H9 (cell line): ENCODE measurements around the gene KTI12. TPM values are rescaled to one million over a fixed set of nuclear protein-coding genes. Genes with fewer than 3 reads are reported as not detected.
A peak's percentile ranks its signal among the peaks of the same experiment; 100 is the strongest.
"Not testable (repeated sequence)": the region's sequence is repeated elsewhere in the genome, so short reads cannot be mapped to it uniquely, and the experiment has no call there.

ENCODE experiments used
- DNase-seq: peaks from one replicate; pipeline ENCODE4 v3.0.0-alpha.2; 2017
- H2AFZ ChIP-seq: one replicate; pipeline ENCODE4 v1.6.1; 2013; ENCODE audit warnings: mild to moderate bottlenecking, low read length, control low read depth, moderate library complexity
- H2AK5ac ChIP-seq: 2 replicates; pipeline ENCODE4 v1.6.1; 2013; ENCODE audit warnings: low read length, control low read depth, mixed read lengths; ENCODE audit not compliant: insufficient read length
- H2BK120ac ChIP-seq: one replicate; pipeline ENCODE4 v1.6.1; 2013; ENCODE audit warnings: low read depth, mild to moderate bottlenecking, low read length, control low read depth, inconsistent platforms; ENCODE audit not compliant: poor library complexity, severe bottlenecking
- H2BK12ac ChIP-seq: 2 replicates; pipeline ENCODE4 v1.6.1; 2013; ENCODE audit warnings: low read length, control low read depth, mixed read lengths, low read depth; ENCODE audit not compliant: insufficient read length
- H2BK15ac ChIP-seq: 2 replicates; pipeline ENCODE4 v1.6.1; 2013; ENCODE audit warnings: low read depth, low read length, control low read depth
- H2BK20ac ChIP-seq: one replicate; pipeline ENCODE4 v1.6.1; 2013; ENCODE audit warnings: low read depth, mild to moderate bottlenecking, low read length, control low read depth, inconsistent platforms; ENCODE audit not compliant: poor library complexity, severe bottlenecking
- H2BK5ac ChIP-seq: 2 replicates; pipeline ENCODE4 v1.6.1; 2013; ENCODE audit warnings: low read length, control low read depth, mixed read lengths; ENCODE audit not compliant: insufficient read length
- H3K14ac ChIP-seq: 2 replicates; pipeline ENCODE4 v1.6.1; 2013; ENCODE audit warnings: low read length, control low read depth; ENCODE audit not compliant: insufficient read depth
- H3K18ac ChIP-seq: 2 replicates; pipeline ENCODE4 v1.6.1; 2013; ENCODE audit warnings: low read depth, mild to moderate bottlenecking, mixed read lengths, low read length, control low read depth; ENCODE audit not compliant: insufficient read length
- H3K23ac ChIP-seq: 2 replicates; pipeline ENCODE4 v1.6.1; 2013; ENCODE audit warnings: low read length, control low read depth, mixed read lengths, low read depth; ENCODE audit not compliant: insufficient read length
- H3K23me2 ChIP-seq: 2 replicates; pipeline ENCODE4 v1.6.1; 2013; ENCODE audit warnings: low read depth, mild to moderate bottlenecking, mixed read lengths, low read length, control low read depth; ENCODE audit not compliant: insufficient read length, poor library complexity, severe bottlenecking
- H3K27ac ChIP-seq: 2 replicates; pipeline ENCODE4 v1.5.1; 2013; ENCODE audit warnings: low read length, control low read depth, mixed read lengths, low read depth; ENCODE audit not compliant: insufficient read length
- H3K27me3 ChIP-seq: 2 replicates; pipeline ENCODE4 v1.6.1; 2013; ENCODE audit warnings: low read length, control low read depth, inconsistent platforms; ENCODE audit not compliant: insufficient read depth
- H3K4ac ChIP-seq: 2 replicates; pipeline ENCODE4 v1.6.1; 2013; ENCODE audit warnings: low read depth, mild to moderate bottlenecking, control low read depth, inconsistent platforms, low read length, moderate library complexity
- H3K4me1 ChIP-seq: 2 replicates; pipeline ENCODE4 v1.6.1; 2013; ENCODE audit warnings: low read length, control low read depth, inconsistent platforms; ENCODE audit not compliant: insufficient read depth
- H3K4me2 ChIP-seq: 2 replicates; pipeline ENCODE4 v1.6.1; 2013; ENCODE audit warnings: low read length, control low read depth, mixed read lengths; ENCODE audit not compliant: insufficient read length, insufficient read depth
- H3K56ac ChIP-seq: 2 replicates; pipeline ENCODE4 v1.6.1; 2013; ENCODE audit warnings: low read depth, mild to moderate bottlenecking, mixed read lengths, low read length, control low read depth; ENCODE audit not compliant: insufficient read length
- H3K79me1 ChIP-seq: 2 replicates; pipeline ENCODE4 v1.6.1; 2013; ENCODE audit warnings: low read depth, mild to moderate bottlenecking, moderate library complexity, low read length, control low read depth, inconsistent platforms; ENCODE audit not compliant: insufficient read depth, poor library complexity, severe bottlenecking
- H3K79me2 ChIP-seq: 2 replicates; pipeline ENCODE4 v1.6.1; 2013; ENCODE audit warnings: low read length, control low read depth, inconsistent platforms; ENCODE audit not compliant: insufficient read depth
- H3K9ac ChIP-seq: 2 replicates; pipeline ENCODE4 v1.6.1; 2013; ENCODE audit warnings: low read length, control low read depth, mixed read lengths; ENCODE audit not compliant: insufficient read length; ENCODE audit errors: extremely low read depth
- H3K9me3 ChIP-seq: one replicate; pipeline ENCODE4 v1.6.1; 2013; ENCODE audit warnings: low read depth, low read length, inconsistent platforms; ENCODE audit not compliant: control insufficient read depth
- H3T11ph ChIP-seq: one replicate; pipeline ENCODE4 v1.6.1; 2013; ENCODE audit warnings: mild to moderate bottlenecking, low read length, control low read depth, inconsistent platforms
- H4K20me1 ChIP-seq: one replicate; pipeline ENCODE4 v1.6.1; 2013; ENCODE audit not compliant: control insufficient read depth, insufficient read length, insufficient read depth
- H4K5ac ChIP-seq: 2 replicates; pipeline ENCODE4 v1.6.1; 2013; ENCODE audit warnings: low read depth, mild to moderate bottlenecking, mixed read lengths, low read length, control low read depth; ENCODE audit not compliant: insufficient read length
- H4K8ac ChIP-seq: replicated peaks from 2 replicates; pipeline ENCODE4 v1.6.1; 2013; ENCODE audit warnings: low read length, control low read depth, mixed read lengths, low read depth; ENCODE audit not compliant: insufficient read length
- H4K91ac ChIP-seq: 2 replicates; pipeline ENCODE4 v1.6.1; 2013; ENCODE audit warnings: low read depth, mild to moderate bottlenecking, moderate library complexity, mixed read lengths, low read length, control low read depth; ENCODE audit not compliant: insufficient read length
- H3K27ac Mint-ChIP-seq, 3 experiments: 2 replicates in 2 of 3; 3 replicates in 1 of 3; pipeline ENCODE4 v1.8.0; 2020 to 2021; ENCODE audit warnings: mixed read lengths in 3 of 3, mild to moderate bottlenecking in 1 of 3, moderate library complexity in 1 of 3
- H3K27me3 Mint-ChIP-seq: 2 replicates; pipeline ENCODE4 v1.8.0; 2021; ENCODE audit warnings: low read depth, mild to moderate bottlenecking, moderate library complexity, mixed read lengths
- H3K36me3 Mint-ChIP-seq, 3 experiments: 2 replicates in 2 of 3; 3 replicates in 1 of 3; pipeline ENCODE4 v1.8.0; 2020 to 2021; ENCODE audit warnings: low read depth in 3 of 3, mixed read lengths in 3 of 3; ENCODE audit not compliant: insufficient read depth in 1 of 3
- H3K4me1 Mint-ChIP-seq, 2 experiments: 2 replicates each; pipeline ENCODE4 v1.8.0; 2020; ENCODE audit warnings: mixed read lengths in 2 of 2
- H3K4me3 Mint-ChIP-seq, 2 experiments: 2 replicates in 1 of 2; 3 replicates in 1 of 2; pipeline ENCODE4 v1.8.0; 2020 to 2021; ENCODE audit warnings: mild to moderate bottlenecking in 2 of 2, mixed read lengths in 2 of 2, moderate library complexity in 1 of 2
- H3K9me3 Mint-ChIP-seq, 2 experiments: 2 replicates in 1 of 2; 3 replicates in 1 of 2; pipeline ENCODE4 v1.8.0; 2020; ENCODE audit warnings: mild to moderate bottlenecking in 2 of 2, mixed read lengths in 2 of 2, moderate library complexity in 1 of 2
- CTCF ChIP-seq: fragments of 200-600 bp; sonication (generic); conservative IDR thresholded peaks from 3 replicates; pipeline ENCODE4 v1.8.0; 2021; ENCODE audit warnings: antibody characterized with exemption, mild to moderate bottlenecking
- WGBS: extraction: QIAGEN DNeasy Blood & Tissue Kit; methylation state at CpG from one replicate; pipeline ENCODE4 v1.1.7; 2013; ENCODE audit warnings: missing lambda C conversion rate, low lambda C conversion rate, mixed read lengths; ENCODE audit not compliant: insufficient read length; ENCODE audit errors: extremely low coverage; 5-methylcytosine and 5-hydroxymethylcytosine counted together
- total RNA-seq: library from RNA; stranded (reverse); gene quantifications from 2 replicates; pipeline ENCODE4 v1.2.1, GENCODE V29; 2021

The KTI12 gene
- total RNA-seq, 1 experiment from 2014 or later = 16.7 TPM

- H2AK5ac ChIP-seq = no peak overlapping the region
- Mint-ChIP-seq H3K4me3 (peak overlapping the region; percentile 99 to 100), H3K9me3 (no peaks in the 10 kb centered on the region; a peak in 1 of 5 replicates), H3K4me1 (peaks cover 21 to 24% of the 10 kb centered on the region in 2 experiments), H3K36me3 (peaks cover 9 to 44% (median 30%) of the 10 kb centered on the region in 3 experiments), H3K27ac (peak overlapping the region in 1 of 3 experiments; percentile 99; a peak in 3 of 7 replicates), H3K27me3 (no peaks in the 10 kb centered on the region)
- no peak for DNase-seq
- H3K27ac ChIP-seq = no peak overlapping the region
- H3K4me1 ChIP-seq = no peaks in the 10 kb centered on the region
- H3K4me2 ChIP-seq = peak overlapping the region; percentile 83
- H3K14ac ChIP-seq = no peak overlapping the region
- no peak overlapping the region for H3K4ac ChIP-seq
- H3K23ac ChIP-seq = no peak overlapping the region
- no peak overlapping the region for H2AFZ ChIP-seq
- H2BK5ac ChIP-seq = no peak overlapping the region
- H3K23me2 ChIP-seq = peaks cover 10% of the 10 kb centered on the region
- H3K56ac ChIP-seq = no peak overlapping the region
- peaks cover 29% of the 10 kb centered on the region; the same call in 1 of the 2 replicates for H3K79me2 ChIP-seq
- H3K27me3 ChIP-seq = no peaks in the 10 kb centered on the region
- H3K9ac ChIP-seq = peak overlapping the region; percentile 93
- no peak overlapping the region for H2BK20ac ChIP-seq
- H4K5ac ChIP-seq = no peak overlapping the region
- H3K18ac ChIP-seq = no peak overlapping the region
- no peaks in the 10 kb centered on the region for H3K9me3 ChIP-seq
- no peak overlapping the region for H2BK120ac ChIP-seq
- H3K79me1 ChIP-seq = no peaks in the 10 kb centered on the region
- no peak overlapping the region for H3T11ph ChIP-seq
- no peak overlapping the region for H4K8ac ChIP-seq
- no peak overlapping the region for H4K91ac ChIP-seq
- no peak overlapping the region for H2BK12ac ChIP-seq
- TF ChIP-seq CTCF = no peak
- no peaks in the 10 kb centered on the region for H4K20me1 ChIP-seq
- no CpG with 5 or more reads among the region's 1 CpG for WGBS
- no peak overlapping the region for H2BK15ac ChIP-seq
Measured at GRCh38 chr1:52053862-52054261, 20.3 kb upstream of the KTI12 start.

GRCh38 chr1:52049337-52049736 lies 15.7 kb upstream of the KTI12 start:
- not testable (repeated sequence) for H3K9ac ChIP-seq, H3K79me1 ChIP-seq, H3K9me3 ChIP-seq, H2AFZ ChIP-seq, H2BK5ac ChIP-seq, H3K56ac ChIP-seq, H4K91ac ChIP-seq, H3K18ac ChIP-seq, H3K23me2 ChIP-seq, H2BK15ac ChIP-seq, H3K23ac ChIP-seq, H3K27me3 ChIP-seq, H3K4me3 Mint-ChIP-seq, H3K27me3 Mint-ChIP-seq, H4K5ac ChIP-seq, H4K20me1 ChIP-seq, H3K9me3 Mint-ChIP-seq, H4K8ac ChIP-seq, H3K4ac ChIP-seq, H2AK5ac ChIP-seq, H3K4me1 ChIP-seq, H2BK120ac ChIP-seq, DNase-seq, H3K4me1 Mint-ChIP-seq, H3K14ac ChIP-seq, H2BK12ac ChIP-seq, H3K79me2 ChIP-seq, H2BK20ac ChIP-seq, H3K27ac ChIP-seq, H3K4me2 ChIP-seq, H3K27ac Mint-ChIP-seq, H3T11ph ChIP-seq
- H3K36me3 Mint-ChIP-seq = peaks cover 6 to 42% (median 40%) of the 10 kb centered on the region in 3 experiments
- no CpG with 5 or more reads among the region's 4 CpGs for WGBS
